ENCODE data around the gene MCOLN3.
"Not testable (repeated sequence)": the region's sequence is repeated elsewhere in the genome, so short reads cannot be mapped to it uniquely, and the experiment has no call there.

DNA sequence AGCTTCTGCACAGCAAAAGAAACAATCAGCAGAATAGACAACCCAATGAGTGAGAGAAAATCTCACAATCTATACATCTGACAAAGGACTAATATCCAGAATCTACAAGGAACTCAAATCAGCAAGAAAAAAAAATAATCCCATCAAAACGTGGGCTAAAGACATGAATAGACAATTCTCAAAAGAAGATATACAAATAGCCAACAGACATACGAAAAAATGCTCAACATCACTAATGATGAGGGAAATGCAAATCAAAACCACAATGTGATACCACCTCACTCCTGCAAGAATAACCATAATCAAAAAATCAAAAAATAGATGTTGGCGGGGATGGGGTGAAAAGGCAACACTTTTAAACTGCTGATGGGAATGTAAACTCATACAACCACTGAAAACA, 61.7 kb downstream of the MCOLN3 start:
- TF ChIP-seq, protein P1, sequence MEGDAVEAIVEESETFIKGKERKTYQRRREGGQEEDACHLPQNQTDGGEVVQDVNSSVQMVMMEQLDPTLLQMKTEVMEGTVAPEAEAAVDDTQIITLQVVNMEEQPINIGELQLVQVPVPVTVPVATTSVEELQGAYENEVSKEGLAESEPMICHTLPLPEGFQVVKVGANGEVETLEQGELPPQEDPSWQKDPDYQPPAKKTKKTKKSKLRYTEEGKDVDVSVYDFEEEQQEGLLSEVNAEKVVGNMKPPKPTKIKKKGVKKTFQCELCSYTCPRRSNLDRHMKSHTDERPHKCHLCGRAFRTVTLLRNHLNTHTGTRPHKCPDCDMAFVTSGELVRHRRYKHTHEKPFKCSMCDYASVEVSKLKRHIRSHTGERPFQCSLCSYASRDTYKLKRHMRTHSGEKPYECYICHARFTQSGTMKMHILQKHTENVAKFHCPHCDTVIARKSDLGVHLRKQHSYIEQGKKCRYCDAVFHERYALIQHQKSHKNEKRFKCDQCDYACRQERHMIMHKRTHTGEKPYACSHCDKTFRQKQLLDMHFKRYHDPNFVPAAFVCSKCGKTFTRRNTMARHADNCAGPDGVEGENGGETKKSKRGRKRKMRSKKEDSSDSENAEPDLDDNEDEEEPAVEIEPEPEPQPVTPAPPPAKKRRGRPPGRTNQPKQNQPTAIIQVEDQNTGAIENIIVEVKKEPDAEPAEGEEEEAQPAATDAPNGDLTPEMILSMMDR (conservative IDR thresholded peaks at IDR 0.05; ENCODE audit: low read depth in 2 of 2): not testable (repeated sequence)
- not testable (repeated sequence) for TF ChIP-seq POLR2AphosphoS5 (IDR thresholded peaks at IDR 0.05; ENCODE audit: low read depth); EZH2phosphoT487 (IDR thresholded peaks at IDR 0.05; ENCODE audit: unreplicated experiment); ZNF114 (CRISPR knock-in tag; IDR thresholded peaks at IDR 0.05); CREB1 (CRISPR knock-in tag; IDR thresholded peaks at IDR 0.05; ENCODE audit: low read depth); EZH2 (IDR thresholded peaks at IDR 0.05; ENCODE audit: low read depth, unreplicated experiment)
- TF ChIP-seq, protein P2, sequence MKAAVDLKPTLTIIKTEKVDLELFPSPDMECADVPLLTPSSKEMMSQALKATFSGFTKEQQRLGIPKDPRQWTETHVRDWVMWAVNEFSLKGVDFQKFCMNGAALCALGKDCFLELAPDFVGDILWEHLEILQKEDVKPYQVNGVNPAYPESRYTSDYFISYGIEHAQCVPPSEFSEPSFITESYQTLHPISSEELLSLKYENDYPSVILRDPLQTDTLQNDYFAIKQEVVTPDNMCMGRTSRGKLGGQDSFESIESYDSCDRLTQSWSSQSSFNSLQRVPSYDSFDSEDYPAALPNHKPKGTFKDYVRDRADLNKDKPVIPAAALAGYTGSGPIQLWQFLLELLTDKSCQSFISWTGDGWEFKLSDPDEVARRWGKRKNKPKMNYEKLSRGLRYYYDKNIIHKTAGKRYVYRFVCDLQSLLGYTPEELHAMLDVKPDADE (IDR thresholded peaks at IDR 0.05): not testable (repeated sequence)
